PC-3 (cell line): Measurements from ENCODE around the gene PTPN5. TPM values are rescaled to one million over a fixed set of nuclear protein-coding genes. Genes with fewer than 3 reads are reported as not detected.
A peak's percentile ranks its signal among the peaks of the same experiment; 100 is the strongest.

ENCODE experiments used
- ATAC-seq: fragments of 200-7000 bp; cut with Tn5 transposase; 2 replicates; pipeline ENCODE4 v1.9.1; 2020; ENCODE audit warnings: mild to moderate bottlenecking, moderate library complexity
- BruUV-seq: library from RNA; stranded (reverse); fragments of 400-500 nt; replicated peaks from 2 replicates; lab custom pipeline; 2021; lab: Mats Ljungman, UMichigan
- CTCF ChIA-PET: fragments of 300-600 bp; sonication (Branson Sonifier 250); formaldehyde crosslinking; loops from one replicate; lab custom pipeline; 2022; ENCODE audit warnings: antibody characterized with exemption; lab: Charles Lee
- POLR2A ChIA-PET: fragments of 300-600 bp; sonication (Branson Sonifier 250); formaldehyde crosslinking; loops from one replicate; lab custom pipeline; 2022; ENCODE audit warnings: antibody characterized with exemption; ENCODE audit not compliant: unreplicated experiment; lab: Charles Lee
- DNase-seq: peaks from one replicate; pipeline ENCODE4 v3.0.0-alpha.2; 2015
- H2AFZ ChIP-seq: fragments of 300-600 bp; sonication (generic); 2 replicates; pipeline ENCODE4 v1.6.0; 2016; ENCODE audit warnings: antibody characterized with exemption, low read length
- H3F3A ChIP-seq: fragments of 300-600 bp; sonication (generic); one replicate; pipeline ENCODE4 v1.6.0; 2017; ENCODE audit warnings: antibody characterized with exemption, low read length, control low read depth, mild to moderate bottlenecking; ENCODE audit not compliant: unreplicated experiment
- H3K27ac ChIP-seq: fragments of 300-600 bp; sonication (generic); 2 replicates; pipeline ENCODE4 v1.5.1; 2016; ENCODE audit warnings: mild to moderate bottlenecking, low read length
- H3K27me3 ChIP-seq: fragments of 300-600 bp; sonication (generic); 2 replicates; pipeline ENCODE4 v1.6.1; 2016; ENCODE audit warnings: low read length, mixed read lengths
- H3K36me3 ChIP-seq: fragments of 300-600 bp; sonication (generic); 2 replicates; pipeline ENCODE4 v1.6.1; 2016; ENCODE audit warnings: low read depth, mixed run types, low read length, mixed read lengths
- H3K4me1 ChIP-seq: fragments of 300-600 bp; sonication (generic); 2 replicates; pipeline ENCODE4 v1.5.1; 2016; ENCODE audit warnings: low read length; ENCODE audit not compliant: insufficient read depth
- H3K4me2 ChIP-seq: fragments of 300-600 bp; sonication (generic); 2 replicates; pipeline ENCODE4 v1.6.0; 2016; ENCODE audit warnings: low read length
- H3K4me3 ChIP-seq: fragments of 300-600 bp; sonication (generic); 2 replicates; pipeline ENCODE4 v1.5.1; 2016; ENCODE audit warnings: mild to moderate bottlenecking, low read length, mixed read lengths
- H3K79me2 ChIP-seq: fragments of 300-600 bp; sonication (generic); 2 replicates; pipeline ENCODE4 v1.6.1; 2017; ENCODE audit warnings: low read length, mixed read lengths
- H3K9ac ChIP-seq: fragments of 300-600 bp; sonication (generic); 2 replicates; pipeline ENCODE4 v1.6.0; 2016; ENCODE audit warnings: mild to moderate bottlenecking, low read length
- H3K9me2 ChIP-seq: fragments of 300-600 bp; sonication (generic); replicated peaks from 2 replicates; pipeline ENCODE4 v1.6.1; 2016; ENCODE audit warnings: mixed run types, low read length, mixed read lengths
- H3K9me3 ChIP-seq: fragments of 300-600 bp; sonication (generic); 2 replicates; pipeline ENCODE4 v1.6.1; 2016; ENCODE audit warnings: low read length, mixed read lengths
- H4K20me1 ChIP-seq: fragments of 300-600 bp; sonication (generic); 2 replicates; pipeline ENCODE4 v1.6.1; 2016; ENCODE audit warnings: low read length, mixed read lengths
- EZH2 ChIP-seq: fragments of 300-600 bp; sonication (generic); IDR thresholded peaks from one replicate; pipeline ENCODE4 v1.6.1; 2017; ENCODE audit warnings: antibody characterized with exemption, mild to moderate bottlenecking, low read length; ENCODE audit not compliant: unreplicated experiment
- EZH2phosphoT487 ChIP-seq: fragments of 300-600 bp; sonication (generic); IDR thresholded peaks from 2 replicates; pipeline ENCODE4 v1.6.1; 2018; ENCODE audit warnings: mild to moderate bottlenecking, antibody characterized with exemption, low read length, borderline replicate concordance
- intact Hi-C: fragments of 100-400 bp; cut with micrococcal nuclease; formaldehyde crosslinking; loops from 2 replicates; pipeline ENCODE4 v1.9.0; 2023
- total RNA-seq: library from RNA; depleted of rRNA; stranded (reverse); fragments of >200 nt; gene quantifications from 2 replicates; pipeline ENCODE4 v1.2.3, GENCODE V29; 2014
- TF ChIP-seq, protein P1 (sequence below): fragments of 300-600 bp; sonication (generic); conservative IDR thresholded peaks from 2 replicates; pipeline ENCODE4 v1.5.1; 2017; ENCODE audit warnings: antibody characterized with exemption, low read depth, mild to moderate bottlenecking, low read length

Gene PTPN5
- total RNA-seq, 1 experiment from 2014 or later: 0.95 TPM

DNA sequence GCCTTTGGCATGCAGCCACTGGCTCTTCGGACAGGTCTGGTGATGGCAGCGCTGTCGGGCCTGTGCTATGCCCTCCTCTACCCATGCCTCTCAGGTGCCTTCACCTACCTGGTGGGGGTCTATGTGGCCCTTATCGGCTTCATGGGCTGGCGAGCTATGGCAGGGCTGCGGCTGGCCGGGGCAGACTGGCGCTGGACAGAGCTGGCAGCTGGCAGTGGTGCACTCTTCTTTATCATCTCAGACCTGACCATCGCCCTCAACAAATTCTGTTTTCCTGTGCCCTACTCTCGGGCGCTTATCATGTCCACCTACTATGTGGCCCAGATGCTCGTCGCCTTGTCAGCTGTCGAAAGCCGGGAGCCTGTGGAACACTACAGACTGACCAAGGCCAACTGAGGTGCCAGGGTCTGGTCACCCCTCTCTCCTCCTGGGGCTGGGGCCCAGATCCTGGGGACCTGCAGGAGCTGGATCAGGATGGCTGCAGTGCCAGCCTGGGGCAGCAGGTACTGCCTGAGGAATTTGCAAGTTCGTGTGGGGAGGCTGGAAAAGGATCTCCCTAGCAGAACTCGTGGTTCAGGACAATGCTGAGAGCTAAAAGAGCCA is 89.9 kb downstream of the PTPN5 start:
- Histone ChIP-seq H3K9me3 (no peaks in the 10 kb centered on the region), H3K36me3 (no peaks in the 10 kb centered on the region), H3K9me2 (no peaks in the 10 kb centered on the region), H3K4me1 (peaks cover 17% of the 10 kb centered on the region), H3F3A (no peaks in the 10 kb centered on the region), H3K79me2 (no peaks in the 10 kb centered on the region), H3K4me2 (no peak overlapping the region), H3K27ac (no peak overlapping the region), H4K20me1 (no peaks in the 10 kb centered on the region), H2AFZ (no peak overlapping the region), H3K4me3 (no peak overlapping the region), H3K9ac (no peak overlapping the region), H3K27me3 (no peaks in the 10 kb centered on the region)
- POLR2A ChIA-PET: no interaction called here
- no peak for DNase-seq
- TF ChIP-seq, protein P1, sequence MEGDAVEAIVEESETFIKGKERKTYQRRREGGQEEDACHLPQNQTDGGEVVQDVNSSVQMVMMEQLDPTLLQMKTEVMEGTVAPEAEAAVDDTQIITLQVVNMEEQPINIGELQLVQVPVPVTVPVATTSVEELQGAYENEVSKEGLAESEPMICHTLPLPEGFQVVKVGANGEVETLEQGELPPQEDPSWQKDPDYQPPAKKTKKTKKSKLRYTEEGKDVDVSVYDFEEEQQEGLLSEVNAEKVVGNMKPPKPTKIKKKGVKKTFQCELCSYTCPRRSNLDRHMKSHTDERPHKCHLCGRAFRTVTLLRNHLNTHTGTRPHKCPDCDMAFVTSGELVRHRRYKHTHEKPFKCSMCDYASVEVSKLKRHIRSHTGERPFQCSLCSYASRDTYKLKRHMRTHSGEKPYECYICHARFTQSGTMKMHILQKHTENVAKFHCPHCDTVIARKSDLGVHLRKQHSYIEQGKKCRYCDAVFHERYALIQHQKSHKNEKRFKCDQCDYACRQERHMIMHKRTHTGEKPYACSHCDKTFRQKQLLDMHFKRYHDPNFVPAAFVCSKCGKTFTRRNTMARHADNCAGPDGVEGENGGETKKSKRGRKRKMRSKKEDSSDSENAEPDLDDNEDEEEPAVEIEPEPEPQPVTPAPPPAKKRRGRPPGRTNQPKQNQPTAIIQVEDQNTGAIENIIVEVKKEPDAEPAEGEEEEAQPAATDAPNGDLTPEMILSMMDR: no peak
- ATAC-seq: no peak
- BruUV-seq: no TSS peak
- intact Hi-C loops: no loop called here
- CTCF ChIA-PET: no interaction called here

DNA sequence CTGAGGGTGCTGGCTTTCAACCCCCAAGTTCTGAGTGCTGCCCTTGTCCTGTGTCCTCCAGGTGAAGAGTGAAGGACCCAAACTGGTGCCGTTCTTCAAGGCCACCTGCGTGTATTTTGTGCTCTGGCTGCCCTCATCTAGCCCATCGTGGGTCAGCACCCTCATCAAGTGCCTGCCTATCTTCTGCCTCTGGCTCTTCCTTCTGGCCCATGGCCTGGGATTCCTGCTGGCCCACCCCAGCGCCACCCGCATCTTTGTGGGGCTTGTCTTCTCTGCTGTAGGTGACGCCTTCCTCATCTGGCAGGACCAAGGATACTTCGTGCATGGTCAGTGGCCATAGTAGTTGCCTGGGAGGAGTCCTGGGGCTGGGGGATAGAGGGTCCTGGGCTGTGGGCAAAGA is 90.7 kb downstream of the PTPN5 start:
- Histone ChIP-seq H3K27me3 (no peaks in the 10 kb centered on the region), H3K9ac (no peak overlapping the region), H3K9me3 (no peaks in the 10 kb centered on the region), H3K4me3 (no peak overlapping the region), H2AFZ (no peak overlapping the region), H3K4me2 (no peak overlapping the region), H3K9me2 (no peaks in the 10 kb centered on the region), H4K20me1 (no peaks in the 10 kb centered on the region), H3F3A (no peaks in the 10 kb centered on the region), H3K27ac (no peak overlapping the region), H3K36me3 (no peaks in the 10 kb centered on the region), H3K4me1 (peaks cover 17% of the 10 kb centered on the region), H3K79me2 (no peaks in the 10 kb centered on the region)
- no TSS peak for BruUV-seq
- TF ChIP-seq EZH2 (no peak), EZH2phosphoT487 (no peak)
- TF ChIP-seq, protein P1: no peak
- POLR2A ChIA-PET: no interaction called here
- intact Hi-C loops: no loop called here
- DNase-seq (no peak), ATAC-seq (no peak)
- CTCF ChIA-PET: no interaction called here

DNA sequence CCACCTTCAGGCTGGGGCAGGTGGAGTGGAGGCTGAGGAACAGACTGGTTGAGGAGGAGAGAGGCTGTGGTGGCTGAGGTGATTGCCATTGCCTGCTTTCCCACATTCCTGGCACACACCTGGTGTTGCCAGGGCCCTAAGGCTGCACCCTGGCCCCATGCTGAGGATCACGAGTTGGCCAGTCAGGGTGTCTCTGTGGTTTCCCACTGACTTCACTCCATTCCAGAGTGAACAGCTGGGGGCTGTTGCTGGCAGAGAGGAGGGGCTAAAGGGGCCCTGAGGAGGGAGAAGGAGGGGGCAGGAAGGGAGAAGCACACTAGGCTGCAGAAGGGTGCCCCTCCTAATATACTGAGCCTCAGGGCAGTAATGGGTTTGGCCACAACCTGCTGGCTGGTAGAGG is 91.2 kb downstream of the PTPN5 start:
- Histone ChIP-seq H3F3A (no peaks in the 10 kb centered on the region), H3K9me2 (no peaks in the 10 kb centered on the region), H3K36me3 (no peaks in the 10 kb centered on the region), H3K4me1 (peaks cover 17% of the 10 kb centered on the region), H3K79me2 (no peaks in the 10 kb centered on the region), H3K9me3 (no peaks in the 10 kb centered on the region), H3K9ac (no peak overlapping the region), H3K27ac (no peak overlapping the region), H2AFZ (no peak overlapping the region), H4K20me1 (no peaks in the 10 kb centered on the region), H3K4me3 (no peak overlapping the region), H3K27me3 (no peaks in the 10 kb centered on the region), H3K4me2 (no peak overlapping the region)
- ChIA-PET POLR2A (no interaction called here), CTCF (no interaction called here)
- no peak; the same call in 1 of the 2 replicates for ATAC-seq
- TF ChIP-seq, protein P1: no peak
- TF ChIP-seq EZH2phosphoT487: no peak
- no peak for TF ChIP-seq EZH2
- no TSS peak for BruUV-seq
- intact Hi-C loops: no loop called here
- DNase-seq: peak; percentile 33
